ENCODE results near the gene CEACAM6. TPM values are rescaled to one million over a fixed set of nuclear protein-coding genes. Genes with fewer than 3 reads are reported as not detected.
"Not testable (repeated sequence)": the region's sequence is repeated elsewhere in the genome, so short reads cannot be mapped to it uniquely, and the experiment has no call there.

CEACAM6 gene
- total RNA-seq, 1 donor from 2014 or later: 268 TPM

DNA sequence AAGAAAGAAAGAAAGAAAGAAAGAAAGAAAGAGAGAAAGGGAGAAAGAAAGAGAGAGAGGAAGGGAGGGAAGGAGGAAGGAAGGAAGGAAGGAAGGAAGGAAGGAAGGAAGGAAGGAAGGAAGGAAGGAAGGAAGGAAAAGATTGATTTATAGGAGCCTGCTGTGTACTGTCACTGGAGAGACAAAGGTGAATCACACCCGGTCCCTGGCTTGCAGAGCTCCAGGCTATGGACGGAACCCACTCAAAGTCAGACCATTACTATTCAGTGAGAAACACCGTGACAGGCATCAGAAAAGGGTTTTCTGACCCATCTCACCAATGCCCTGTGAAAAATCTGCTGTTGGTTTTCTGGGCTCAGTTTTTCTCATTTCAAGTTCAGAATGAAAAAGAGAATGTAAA, 7.3 kb upstream of the CEACAM6 start:
- ATAC-seq: no peak

DNA sequence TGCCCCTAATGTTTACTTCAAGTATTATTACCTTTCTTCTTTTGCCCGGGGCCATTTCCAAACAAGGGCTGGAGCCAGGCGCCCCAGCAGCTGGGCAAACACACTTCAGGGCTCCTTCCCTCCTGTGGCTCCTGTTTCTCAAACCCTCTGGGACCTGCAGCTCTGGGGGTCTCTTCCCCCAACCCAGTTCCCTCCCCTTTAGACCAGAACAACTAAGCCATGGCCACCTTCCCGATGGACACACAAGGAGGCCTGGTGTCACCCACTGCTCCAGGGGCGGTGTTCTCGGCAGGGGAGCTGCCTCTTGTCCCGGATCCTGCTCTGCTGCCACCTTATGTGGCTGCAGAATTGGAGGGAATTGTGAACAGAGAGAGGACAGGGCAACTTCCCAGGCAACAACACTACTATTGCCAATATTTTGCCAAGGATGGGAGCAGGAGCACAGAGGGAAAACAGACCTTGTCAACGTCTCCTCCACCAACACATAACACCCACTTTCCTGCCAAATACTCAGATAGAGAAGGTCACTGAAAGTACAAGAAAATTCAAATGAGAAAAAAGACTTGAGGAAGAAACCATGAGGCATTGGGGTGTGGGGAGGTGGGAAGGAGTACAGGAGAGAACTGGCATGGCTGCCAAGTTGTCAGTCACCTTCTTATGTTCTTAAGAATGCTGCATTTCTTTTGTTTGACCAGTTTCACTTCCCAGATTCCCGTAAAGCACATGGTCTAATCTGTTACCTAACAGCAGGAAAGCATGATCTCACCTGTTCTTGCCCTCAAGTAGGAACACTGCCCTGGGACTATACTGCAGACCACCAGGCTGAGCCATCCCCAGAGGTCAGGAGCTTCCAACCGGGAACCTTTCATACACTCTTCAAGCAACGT, 4.8 kb upstream of the CEACAM6 start:
- peak; percentile 67 for ATAC-seq

- no peak for ATAC-seq
These were observed 2.2 kb upstream of the CEACAM6 start for GRCh38 chr19:41753159-41753558.

- peak; percentile 49 for ATAC-seq
These were observed 1.3 kb upstream of the CEACAM6 start for GRCh38 chr19:41753936-41754529.

GRCh38 chr19:41758846-41759245, 3.5 kb downstream of the CEACAM6 start:
- ATAC-seq: peak; percentile 70

GRCh38 chr19:41767115-41767514, 11.8 kb downstream of the CEACAM6 start:
- no peak for ATAC-seq

GRCh38 chr19:41768105-41768504, 12.8 kb downstream of the CEACAM6 start:
- ATAC-seq: not testable (repeated sequence)

GRCh38 chr19:41769608-41770007, 14.3 kb downstream of the CEACAM6 start:
- ATAC-seq: no peak

DNA sequence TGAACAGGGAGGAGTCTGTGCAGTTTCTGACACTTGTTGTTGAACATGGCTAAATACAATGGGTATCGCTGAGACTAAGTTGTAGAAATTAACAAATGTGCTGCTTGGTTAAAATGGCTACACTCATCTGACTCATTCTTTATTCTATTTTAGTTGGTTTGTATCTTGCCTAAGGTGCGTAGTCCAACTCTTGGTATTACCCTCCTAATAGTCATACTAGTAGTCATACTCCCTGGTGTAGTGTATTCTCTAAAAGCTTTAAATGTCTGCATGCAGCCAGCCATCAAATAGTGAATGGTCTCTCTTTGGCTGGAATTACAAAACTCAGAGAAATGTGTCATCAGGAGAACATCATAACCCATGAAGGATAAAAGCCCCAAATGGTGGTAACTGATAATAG, 16.1 kb downstream of the CEACAM6 start:
- peak; percentile 24 for ATAC-seq

DNA sequence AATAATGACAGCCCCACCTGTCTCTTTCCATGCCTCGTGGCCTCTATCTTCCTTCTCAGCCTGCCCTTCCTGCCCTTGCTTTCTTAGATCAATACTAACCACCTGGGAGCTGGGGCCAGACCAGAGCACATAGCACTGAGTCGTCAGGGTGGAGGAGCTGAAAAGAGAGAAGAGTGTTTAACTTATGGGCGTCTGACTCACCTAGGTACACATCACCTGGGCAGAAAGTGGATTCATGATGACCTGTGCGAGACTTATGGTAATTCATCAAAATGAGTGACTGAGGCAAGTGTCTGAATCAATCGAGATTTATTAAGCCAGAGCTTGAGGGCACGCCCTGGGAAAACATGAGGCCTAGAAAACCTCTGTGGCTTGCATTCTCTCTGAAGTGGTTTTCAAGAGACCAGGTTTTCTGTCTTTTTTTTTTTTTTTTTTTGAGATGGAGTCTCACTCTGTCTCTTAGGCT, 19.2 kb downstream of the CEACAM6 start:
- peak; percentile 94 for ATAC-seq

GRCh38 chr19:41776700-41777099, 21.4 kb downstream of the CEACAM6 start:
- ATAC-seq: peak; percentile 40

DNA sequence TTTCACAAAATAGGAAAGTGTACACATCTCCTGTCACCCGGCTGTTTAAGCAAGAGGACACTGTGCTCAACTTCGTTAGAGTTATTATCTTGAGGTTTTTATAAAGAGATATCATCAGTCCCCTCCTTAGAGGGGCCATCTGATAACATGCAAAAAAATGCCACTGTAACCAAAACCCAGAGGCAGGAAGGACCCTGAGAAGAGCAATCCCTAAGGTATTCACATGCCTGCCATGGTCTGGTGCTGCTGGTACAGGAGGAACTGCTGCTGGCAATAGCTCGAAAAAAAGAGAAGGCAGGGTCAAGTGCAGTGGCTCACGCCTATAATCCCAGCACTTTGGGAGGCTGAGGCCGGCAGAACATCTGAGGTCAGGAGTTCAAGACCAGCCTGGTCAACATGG, 28.3 kb downstream of the CEACAM6 start:
- ATAC-seq: no peak

DNA sequence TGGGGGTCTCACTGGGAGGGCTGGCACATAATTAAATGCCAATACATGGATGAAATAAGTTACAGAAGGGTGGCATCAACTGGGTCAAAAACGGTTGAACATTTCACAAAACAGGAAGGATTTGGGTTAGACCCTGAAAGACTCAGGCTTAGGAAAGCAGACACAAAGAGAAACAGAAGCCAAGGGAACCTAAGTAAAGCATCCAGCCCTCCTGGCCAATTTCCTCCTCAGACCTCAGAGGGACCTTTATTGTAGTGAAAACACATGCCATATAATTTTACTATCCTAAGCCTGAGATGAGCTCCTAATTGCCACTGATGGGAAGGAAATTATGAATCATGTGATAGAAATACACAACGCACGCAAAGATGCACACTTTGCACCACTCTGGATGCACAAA, 29.0 kb downstream of the CEACAM6 start:
- ATAC-seq: no peak

GRCh38 chr19:41784743-41785142, 29.4 kb downstream of the CEACAM6 start:
- no peak for ATAC-seq

DNA sequence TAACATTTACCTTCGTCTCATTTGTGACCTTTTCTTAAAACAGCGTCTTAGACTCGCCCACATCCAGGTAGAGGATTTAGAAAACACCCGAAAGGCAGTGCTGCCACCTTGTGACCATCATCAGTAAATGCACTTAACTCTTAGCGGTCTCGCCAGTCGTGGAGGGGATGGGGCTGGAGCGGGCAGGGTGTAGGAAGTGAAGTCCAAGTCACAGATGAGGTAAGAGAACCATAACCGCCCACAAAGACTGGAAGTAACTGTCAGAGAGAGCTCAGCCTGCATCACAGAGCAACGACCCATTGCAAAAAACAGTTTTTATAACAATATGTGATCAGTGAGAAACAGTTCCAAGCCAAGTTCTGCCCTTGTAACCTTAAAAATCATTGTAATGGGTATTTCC, 30.3 kb downstream of the CEACAM6 start:
- ATAC-seq: peak; percentile 87

GRCh38 chr19:41787055-41787454, 31.7 kb downstream of the CEACAM6 start:
- ATAC-seq: no peak

- ATAC-seq: not testable (repeated sequence)
These were observed 33.2 kb downstream of the CEACAM6 start for GRCh38 chr19:41788518-41788917.

- not testable (repeated sequence) for ATAC-seq
These were observed 33.7 kb downstream of the CEACAM6 start for GRCh38 chr19:41789053-41789452.

DNA sequence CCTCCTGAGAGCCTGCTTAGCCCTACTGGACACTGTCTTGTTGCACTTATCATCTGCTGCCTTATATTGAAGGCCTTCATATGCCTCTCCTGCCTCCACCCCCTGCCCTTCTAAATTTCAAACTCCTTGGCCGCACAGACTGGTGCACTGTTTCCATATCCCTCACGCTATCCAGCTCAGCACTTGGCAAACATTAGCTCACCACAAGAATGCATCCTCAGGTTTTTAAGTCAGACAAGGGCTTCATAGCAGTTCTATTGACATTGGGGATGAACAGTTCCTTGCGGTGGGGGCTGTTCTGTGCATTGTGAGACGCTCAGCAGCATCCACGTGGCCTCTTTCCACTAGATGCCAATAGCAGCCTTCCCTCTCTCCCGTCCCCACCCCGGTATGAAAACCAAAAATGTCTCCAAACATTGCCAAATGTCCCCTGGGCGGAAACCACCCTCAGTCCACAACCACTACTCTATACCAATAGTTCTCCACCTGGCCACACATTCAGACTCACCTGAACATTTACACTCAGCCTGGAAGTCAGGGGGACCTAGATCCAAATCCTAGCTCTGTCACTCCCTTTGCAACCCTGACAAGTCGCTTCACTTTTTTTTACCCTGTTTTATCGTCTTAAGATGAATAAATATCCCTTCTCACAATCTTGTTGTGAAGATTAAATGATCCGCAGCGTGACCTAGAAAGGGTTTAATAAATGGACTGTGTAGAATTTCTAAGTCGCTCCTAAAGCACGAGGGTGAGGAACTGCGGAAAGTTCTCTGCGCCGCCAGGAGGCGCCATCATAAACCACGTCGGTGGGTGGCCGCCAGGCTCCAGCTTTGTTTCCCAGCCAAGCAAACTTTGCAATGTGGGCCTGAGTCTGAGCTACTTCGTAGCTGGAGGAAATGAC, 37.4 kb downstream of the CEACAM6 start:
- peak; percentile 28 for ATAC-seq

GRCh38 chr19:41793414-41793727, 38.0 kb downstream of the CEACAM6 start:
- ATAC-seq: no peak

- peak; percentile 59 for ATAC-seq
These were observed 39.7 kb downstream of the CEACAM6 start for GRCh38 chr19:41795031-41795461.

DNA sequence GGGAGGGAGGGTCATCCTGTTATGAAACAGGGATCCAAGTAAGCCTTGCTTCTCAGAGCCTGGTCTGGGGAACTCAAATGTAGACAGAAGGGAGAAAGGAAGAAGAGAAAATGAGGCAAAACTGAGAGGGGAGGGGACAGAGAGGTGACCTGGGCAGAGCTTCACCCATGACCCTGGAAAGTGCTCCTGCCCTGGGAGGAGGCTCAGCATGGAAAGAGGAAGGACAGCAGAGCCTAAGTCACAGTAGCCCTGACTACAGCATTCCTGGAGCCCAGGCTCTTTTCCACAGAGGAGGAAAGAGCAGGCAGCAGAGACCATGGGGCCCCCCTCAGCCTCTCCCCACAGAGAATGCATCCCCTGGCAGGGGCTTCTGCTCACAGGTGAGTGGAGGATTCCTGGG, 41.0 kb downstream of the CEACAM6 start, which contains the start of gene CEACAM3:
CEACAM3 (plus strand) TSS at position 226 of the 400 bp plus-strand sequence; CDS start at position 317, 91 bp downstream.
- no peak for ATAC-seq

GRCh38 chr19:41796901-41797300, 41.6 kb downstream of the CEACAM6 start:
- no peak for ATAC-seq
